Parathyroid adenoma (tissue), 2 donors: Measurements from ENCODE around the gene MMS19.

ENCODE experiments used
- H2AFZ ChIP-seq: fragments of 300-600 bp; sonication (generic); one replicate; pipeline ENCODE4 v1.7.0; 2017; ENCODE audit warnings: antibody characterized with exemption, mild to moderate bottlenecking
- H3K27ac ChIP-seq: fragments of 300-600 bp; sonication (generic); one replicate; pipeline ENCODE4 v1.7.0; 2017
- H3K27me3 ChIP-seq: fragments of 300-600 bp; sonication (generic); one replicate; pipeline ENCODE4 v1.7.0; 2017; ENCODE audit warnings: low read length; ENCODE audit not compliant: control insufficient read depth, insufficient read depth
- H3K36me3 ChIP-seq: fragments of 300-600 bp; sonication (generic); one replicate; pipeline ENCODE4 v1.7.0; 2017; ENCODE audit warnings: low read length; ENCODE audit not compliant: control insufficient read depth, insufficient read depth
- H3K4me1 ChIP-seq: fragments of 300-600 bp; sonication (generic); one replicate; pipeline ENCODE4 v1.7.0; 2017; ENCODE audit warnings: control low read depth
- H3K4me2 ChIP-seq: fragments of 300-600 bp; sonication (generic); one replicate; pipeline ENCODE4 v1.7.0; 2017; ENCODE audit warnings: low read length
- H3K4me3 ChIP-seq: fragments of 300-600 bp; sonication (generic); one replicate; pipeline ENCODE4 v1.7.0; 2017; ENCODE audit warnings: low read depth, low read length
- H3K79me2 ChIP-seq: fragments of 300-600 bp; sonication (generic); one replicate; pipeline ENCODE4 v1.7.0; 2017; ENCODE audit warnings: control low read depth
- H3K9ac ChIP-seq: fragments of 300-600 bp; sonication (generic); one replicate; pipeline ENCODE4 v1.7.0; 2017; ENCODE audit warnings: mild to moderate bottlenecking
- H3K9me3 ChIP-seq: fragments of 300-600 bp; sonication (generic); one replicate; pipeline ENCODE4 v1.7.0; 2017; ENCODE audit warnings: low read length; ENCODE audit not compliant: control insufficient read depth
- TF ChIP-seq, protein P1 (sequence below): fragments of 300-600 bp; sonication (generic); IDR thresholded peaks from one replicate; pipeline ENCODE4 v1.7.0; 2017; ENCODE audit warnings: antibody characterized with exemption, mild to moderate bottlenecking
- donor health status: primary hyperparathyroidism.

MMS19 gene

DNA sequence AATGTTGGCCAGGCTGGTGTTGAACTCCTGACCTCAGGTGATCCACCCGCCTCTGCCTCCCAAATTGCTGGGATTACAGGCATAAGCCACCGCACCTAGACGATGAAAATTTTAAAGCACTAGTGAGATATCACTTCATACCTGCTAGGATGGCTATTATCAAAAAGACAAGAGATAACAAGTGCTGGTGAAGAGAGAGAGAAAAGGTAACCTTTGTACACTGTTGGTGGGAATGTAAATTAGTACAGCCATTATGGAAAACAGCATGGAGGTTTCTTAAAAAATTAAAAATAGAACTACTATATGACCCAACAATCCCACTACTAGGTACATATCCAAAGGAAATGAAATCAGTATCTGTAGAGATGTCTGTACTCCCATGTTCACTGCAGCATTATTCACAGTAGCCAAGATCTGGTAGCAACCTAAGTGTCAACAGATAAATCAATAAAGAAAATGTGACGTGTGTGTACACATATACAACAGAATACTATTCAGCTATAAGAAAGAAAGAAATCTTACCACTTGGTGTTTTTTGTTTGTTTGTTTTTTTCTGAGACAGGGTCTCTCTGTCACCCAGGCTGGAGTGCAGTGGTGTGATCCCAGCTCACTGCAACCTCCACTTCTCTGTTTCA lies 12.5 kb downstream of the MMS19 start:
- Histone ChIP-seq H3K36me3 (no peaks in the 10 kb centered on the region), H3K9ac (no peak overlapping the region), H3K4me2 (no peak overlapping the region), H3K27ac (no peak overlapping the region), H2AFZ (no peak overlapping the region), H3K79me2 (peaks cover 45% of the 10 kb centered on the region), H3K4me1 (no peaks in the 10 kb centered on the region), H3K4me3 (no peak overlapping the region), H3K9me3 (no peaks in the 10 kb centered on the region), H3K27me3 (no peaks in the 10 kb centered on the region)
- TF ChIP-seq, protein P1, sequence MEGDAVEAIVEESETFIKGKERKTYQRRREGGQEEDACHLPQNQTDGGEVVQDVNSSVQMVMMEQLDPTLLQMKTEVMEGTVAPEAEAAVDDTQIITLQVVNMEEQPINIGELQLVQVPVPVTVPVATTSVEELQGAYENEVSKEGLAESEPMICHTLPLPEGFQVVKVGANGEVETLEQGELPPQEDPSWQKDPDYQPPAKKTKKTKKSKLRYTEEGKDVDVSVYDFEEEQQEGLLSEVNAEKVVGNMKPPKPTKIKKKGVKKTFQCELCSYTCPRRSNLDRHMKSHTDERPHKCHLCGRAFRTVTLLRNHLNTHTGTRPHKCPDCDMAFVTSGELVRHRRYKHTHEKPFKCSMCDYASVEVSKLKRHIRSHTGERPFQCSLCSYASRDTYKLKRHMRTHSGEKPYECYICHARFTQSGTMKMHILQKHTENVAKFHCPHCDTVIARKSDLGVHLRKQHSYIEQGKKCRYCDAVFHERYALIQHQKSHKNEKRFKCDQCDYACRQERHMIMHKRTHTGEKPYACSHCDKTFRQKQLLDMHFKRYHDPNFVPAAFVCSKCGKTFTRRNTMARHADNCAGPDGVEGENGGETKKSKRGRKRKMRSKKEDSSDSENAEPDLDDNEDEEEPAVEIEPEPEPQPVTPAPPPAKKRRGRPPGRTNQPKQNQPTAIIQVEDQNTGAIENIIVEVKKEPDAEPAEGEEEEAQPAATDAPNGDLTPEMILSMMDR = no peak

DNA sequence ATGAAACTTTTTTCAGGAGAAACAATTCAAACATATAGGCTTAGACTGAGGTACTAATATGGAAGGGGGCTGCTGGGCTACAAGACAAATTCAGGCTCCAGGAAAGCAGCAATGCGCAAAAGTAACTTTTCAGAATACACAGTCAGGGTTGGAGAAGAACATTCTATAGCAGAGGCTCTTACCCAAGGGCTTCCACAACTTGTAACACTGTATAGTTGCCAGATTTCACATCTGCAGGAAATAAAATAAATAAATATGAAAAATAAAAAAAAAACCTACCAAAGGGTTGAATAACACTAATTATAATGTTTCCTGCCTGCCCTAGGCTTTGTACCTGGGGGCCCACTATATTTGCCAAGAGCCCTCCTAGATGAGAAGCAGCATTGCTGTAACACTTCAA lies 14.3 kb downstream of the MMS19 start:
- H3K27ac ChIP-seq = no peak overlapping the region
- H3K9me3 ChIP-seq = no peaks in the 10 kb centered on the region
- no peaks in the 10 kb centered on the region for H3K36me3 ChIP-seq
- no peak overlapping the region for H3K4me2 ChIP-seq
- no peak overlapping the region for H3K4me3 ChIP-seq
- no peaks in the 10 kb centered on the region for H3K4me1 ChIP-seq
- no peak overlapping the region for H3K9ac ChIP-seq
- H3K27me3 ChIP-seq = no peaks in the 10 kb centered on the region
- TF ChIP-seq, protein P1 = no peak
- peaks cover 31% of the 10 kb centered on the region for H3K79me2 ChIP-seq
- H2AFZ ChIP-seq = no peak overlapping the region

DNA sequence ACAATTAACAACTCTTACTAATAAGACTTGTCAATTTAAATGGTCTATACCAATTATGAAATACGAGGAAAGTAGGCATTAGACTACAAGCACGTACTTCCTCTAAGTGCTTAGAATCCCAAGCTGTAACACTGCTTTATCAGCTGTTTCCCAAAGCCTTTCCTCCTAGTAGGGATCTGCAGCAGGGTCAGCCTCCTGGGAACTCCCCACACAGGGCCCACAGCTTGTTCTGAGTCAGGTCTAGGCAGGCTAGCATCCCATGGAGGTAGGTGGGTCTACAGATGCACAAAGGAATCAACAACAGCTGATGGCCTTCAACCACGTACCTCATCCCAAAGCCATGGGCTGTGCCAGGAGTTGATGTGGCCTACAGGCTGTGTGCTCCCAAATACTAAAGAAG lies 14.7 kb downstream of the MMS19 start:
- peaks cover 29% of the 10 kb centered on the region for H3K79me2 ChIP-seq
- H3K27me3 ChIP-seq = no peaks in the 10 kb centered on the region
- no peaks in the 10 kb centered on the region for H3K4me1 ChIP-seq
- no peaks in the 10 kb centered on the region for H3K9me3 ChIP-seq
- H3K4me2 ChIP-seq = no peak overlapping the region
- no peaks in the 10 kb centered on the region for H3K36me3 ChIP-seq
- H3K27ac ChIP-seq = no peak overlapping the region
- no peak overlapping the region for H2AFZ ChIP-seq
- H3K4me3 ChIP-seq = no peak overlapping the region
- TF ChIP-seq, protein P1 = no peak
- H3K9ac ChIP-seq = no peak overlapping the region

DNA sequence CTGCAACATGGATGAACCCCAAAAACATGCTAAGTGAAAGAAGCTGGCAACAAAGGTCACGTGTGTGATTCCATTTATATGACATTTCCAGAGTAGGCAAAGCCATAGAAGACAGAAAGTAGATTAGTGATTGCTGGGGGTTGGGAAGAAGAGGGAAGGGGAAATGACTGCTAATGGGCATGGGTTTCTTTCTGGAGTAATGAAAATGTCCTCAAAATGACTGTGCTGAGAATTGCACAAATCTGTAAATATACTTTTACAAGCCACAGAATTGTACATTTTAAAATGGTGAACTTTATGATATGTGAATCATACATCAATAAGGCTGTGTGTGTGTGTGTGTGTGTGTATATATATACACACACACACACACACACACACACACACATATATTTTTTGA lies 15.8 kb downstream of the MMS19 start:
- Histone ChIP-seq H3K4me3 (no peak overlapping the region), H3K27me3 (no peaks in the 10 kb centered on the region), H3K9ac (no peak overlapping the region), H3K9me3 (no peaks in the 10 kb centered on the region), H3K4me2 (no peak overlapping the region), H3K79me2 (peaks cover 25% of the 10 kb centered on the region), H3K36me3 (no peaks in the 10 kb centered on the region), H3K27ac (no peak overlapping the region), H3K4me1 (no peaks in the 10 kb centered on the region), H2AFZ (no peak overlapping the region)
- TF ChIP-seq, protein P1 = no peak

DNA sequence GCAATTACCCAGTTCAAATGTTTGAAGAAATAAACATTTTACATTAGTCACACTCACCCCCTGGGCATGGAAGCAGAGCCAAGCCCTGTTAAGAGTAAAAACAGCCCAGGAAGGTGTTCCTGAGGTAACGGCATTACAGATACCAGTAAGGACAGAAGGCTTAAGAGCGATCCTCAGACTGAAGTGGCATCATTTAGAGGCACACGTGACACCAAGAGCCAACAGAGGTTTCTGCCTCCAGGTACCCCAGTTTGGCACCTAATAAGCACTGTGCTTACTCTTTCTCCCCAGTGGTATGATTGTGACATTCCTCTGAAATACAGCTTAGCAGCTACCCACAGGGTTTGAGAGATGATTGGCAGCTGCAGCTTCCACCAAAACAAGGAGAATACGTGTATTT lies 17.2 kb downstream of the MMS19 start:
- Histone ChIP-seq H3K79me2 (peaks cover 22% of the 10 kb centered on the region), H3K4me3 (no peak overlapping the region), H3K36me3 (no peaks in the 10 kb centered on the region), H3K4me2 (no peak overlapping the region), H3K9ac (no peak overlapping the region), H3K4me1 (no peaks in the 10 kb centered on the region), H3K27me3 (no peaks in the 10 kb centered on the region), H2AFZ (no peak overlapping the region), H3K27ac (no peak overlapping the region), H3K9me3 (no peaks in the 10 kb centered on the region)
- TF ChIP-seq, protein P1 = no peak
